ENCODE results near the gene ANKRD16.
A peak's percentile ranks its signal among the peaks of the same experiment; 100 is the strongest.
"Not testable (repeated sequence)": the region's sequence is repeated elsewhere in the genome, so short reads cannot be mapped to it uniquely, and the experiment has no call there.

Gene ANKRD16

DNA sequence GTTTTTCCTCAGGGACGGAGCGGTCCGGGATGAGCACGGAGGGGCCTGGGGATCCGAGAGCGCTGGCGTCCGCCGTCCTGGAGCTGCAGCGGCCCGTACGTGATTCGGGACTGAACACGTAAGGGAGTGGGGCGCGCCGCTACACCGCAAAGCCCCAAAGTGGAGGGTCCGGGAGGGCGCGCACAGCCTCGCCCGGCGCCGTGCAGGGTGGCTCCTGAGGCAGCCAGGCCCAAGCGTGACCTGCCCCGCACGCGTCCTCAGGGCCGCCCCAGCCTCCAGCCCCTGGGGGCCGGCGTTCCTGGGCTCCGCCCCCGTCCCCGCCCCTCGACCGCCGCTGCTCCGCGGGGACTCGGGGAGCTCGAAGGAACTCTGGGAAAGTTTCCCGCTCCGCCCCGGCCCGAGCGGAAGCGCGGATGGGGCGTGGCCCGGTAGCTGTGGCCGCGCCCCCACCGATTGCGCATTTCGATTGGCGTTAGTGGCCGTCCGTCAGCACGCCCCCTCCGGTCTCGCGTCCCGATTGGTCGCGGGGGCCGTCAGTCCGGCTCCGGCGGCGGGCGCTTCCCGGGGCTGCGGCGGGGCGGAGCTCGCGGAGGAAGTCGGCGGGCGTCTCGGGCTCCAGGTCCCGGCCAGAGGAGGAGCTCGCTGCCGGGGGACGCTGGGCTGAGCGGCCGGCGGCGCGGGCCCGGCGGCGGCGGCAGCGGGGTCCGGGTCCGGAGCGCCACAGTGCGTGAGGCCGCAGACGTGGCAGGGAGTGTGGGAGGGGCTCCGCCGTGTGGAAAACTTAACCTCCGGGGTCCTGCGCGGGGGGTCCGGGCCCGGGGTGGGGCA, at the start of gene ANKRD16, which contains the start of gene FBH1:
ANKRD16 (minus strand) TSS at position 270 of the 828 bp plus-strand sequence. CDS start 539 bp downstream, outside the sequence.
FBH1 (plus strand) TSS at position 620 of the 828 bp plus-strand sequence; CDS start at position 723, 103 bp downstream.
- peak; percentile 99 for DNase-seq (ENCODE audit: low read depth in 2 of 2)

DNA sequence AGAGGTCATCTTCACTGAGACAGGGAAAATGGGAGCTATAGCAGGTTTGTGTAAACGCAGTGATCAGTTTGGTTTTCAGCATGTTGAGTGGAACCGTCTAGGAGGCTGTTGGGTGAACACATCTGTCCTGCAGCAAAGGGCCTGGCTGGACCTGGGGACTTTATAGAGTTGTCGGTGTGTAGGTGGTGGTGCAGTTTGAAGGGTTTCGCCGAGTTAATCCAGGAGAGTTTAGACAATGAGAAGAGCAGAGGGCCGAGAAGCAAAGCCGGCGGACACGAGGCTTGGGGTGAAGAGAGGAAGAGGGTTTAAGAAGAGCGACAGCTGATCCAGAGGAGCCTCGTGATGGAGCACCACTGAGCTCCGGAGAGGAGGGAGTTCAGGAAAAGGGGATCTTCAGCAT, 48.6 kb upstream of the ANKRD16 start:
- DNase-seq (ENCODE audit: low read depth in 2 of 2) = no peak

DNA sequence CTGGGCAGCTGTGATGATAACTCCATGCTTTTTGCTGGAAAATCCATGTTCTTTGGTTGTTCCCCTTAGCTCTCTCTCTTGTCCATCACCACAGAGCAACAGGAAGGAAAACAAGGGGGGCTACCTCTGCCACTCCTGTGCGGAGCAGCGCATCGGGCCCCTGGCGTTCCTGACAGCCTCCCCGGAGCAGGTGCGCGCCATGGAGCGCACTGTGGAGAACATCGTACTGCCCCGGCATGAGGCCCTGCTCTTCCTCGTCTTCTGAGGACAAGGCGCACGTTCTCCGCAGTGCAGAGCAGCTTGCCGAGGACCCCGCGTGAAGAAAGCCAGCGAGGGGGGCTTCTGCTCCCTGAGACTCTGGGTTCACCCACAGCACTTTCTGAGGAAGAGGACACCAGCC, 47.3 kb upstream of the ANKRD16 start:
- DNase-seq (ENCODE audit: low read depth in 2 of 2) = no peak

DNA sequence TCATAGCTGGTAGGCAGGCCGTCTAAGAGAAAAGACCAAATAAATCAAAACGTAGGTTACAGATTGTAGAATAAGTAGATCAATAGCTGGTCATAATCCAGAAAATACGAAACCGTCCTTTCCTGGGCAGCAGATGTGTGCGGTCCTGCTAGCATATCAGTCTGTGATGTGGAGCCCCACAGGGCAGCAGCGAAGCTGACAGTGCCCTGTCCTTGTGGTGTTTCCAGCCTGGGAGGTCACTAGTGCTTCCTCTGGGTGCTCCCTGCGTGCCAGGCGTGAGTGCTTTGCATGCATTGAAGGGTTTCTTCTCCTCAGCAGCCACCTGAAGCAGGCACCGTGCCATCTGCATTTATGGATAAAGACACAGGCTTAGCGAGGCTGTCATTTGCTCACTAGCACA, 45.9 kb upstream of the ANKRD16 start:
- DNase-seq (ENCODE audit: low read depth in 2 of 2) = no peak

DNA sequence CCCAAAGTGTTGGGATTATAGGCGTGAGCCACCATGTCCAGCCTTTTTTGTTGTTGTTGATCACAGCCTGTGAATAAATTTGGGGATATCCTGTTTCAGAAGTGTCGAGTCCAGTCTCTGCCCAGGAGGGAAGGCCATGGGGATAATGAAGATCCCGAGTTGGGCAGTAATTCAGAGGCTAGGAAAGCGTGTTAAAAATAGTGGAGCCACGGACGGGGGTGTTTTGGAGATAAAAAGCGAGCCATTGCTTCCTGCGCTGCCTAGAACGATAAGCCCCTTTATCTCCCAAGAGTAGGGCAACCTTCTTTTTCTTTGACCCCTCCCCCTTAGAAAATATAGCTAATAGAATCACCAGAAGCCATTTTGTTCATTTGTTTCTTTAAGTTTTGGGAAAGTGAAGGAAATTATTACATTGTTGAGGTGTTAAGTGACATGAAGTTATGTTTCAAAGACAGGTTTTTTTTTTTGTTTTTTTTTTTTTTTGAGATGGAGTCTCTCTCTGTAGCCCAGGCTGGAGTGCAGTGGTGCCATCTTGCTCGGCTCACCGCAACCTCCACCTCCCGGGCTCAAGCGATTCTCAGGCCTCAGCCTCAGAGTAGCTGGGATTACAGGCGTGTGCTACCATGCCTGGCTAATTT, 44.3 kb upstream of the ANKRD16 start:
- DNase-seq (ENCODE audit: low read depth in 2 of 2) = no peak

DNA sequence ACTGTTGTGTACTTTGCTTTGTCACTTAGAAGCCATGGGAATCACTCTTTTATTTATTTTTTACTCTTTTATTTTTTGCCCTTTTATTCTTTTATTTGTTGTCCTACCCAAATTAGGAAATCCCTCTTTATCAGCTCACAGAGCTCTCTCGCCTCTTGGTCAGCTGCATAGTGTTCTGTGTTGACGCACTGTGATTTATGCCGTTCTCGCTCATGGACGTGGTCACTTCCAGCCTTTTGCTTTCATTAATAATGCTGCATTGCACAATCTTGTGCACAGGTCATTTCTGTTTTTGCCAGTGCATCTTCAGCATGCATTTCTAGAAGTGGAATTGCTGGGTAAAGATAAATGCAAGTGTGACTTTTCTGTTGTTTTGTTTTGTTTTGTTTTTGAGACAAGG, 42.7 kb upstream of the ANKRD16 start:
- DNase-seq (ENCODE audit: low read depth in 2 of 2) = no peak

DNA sequence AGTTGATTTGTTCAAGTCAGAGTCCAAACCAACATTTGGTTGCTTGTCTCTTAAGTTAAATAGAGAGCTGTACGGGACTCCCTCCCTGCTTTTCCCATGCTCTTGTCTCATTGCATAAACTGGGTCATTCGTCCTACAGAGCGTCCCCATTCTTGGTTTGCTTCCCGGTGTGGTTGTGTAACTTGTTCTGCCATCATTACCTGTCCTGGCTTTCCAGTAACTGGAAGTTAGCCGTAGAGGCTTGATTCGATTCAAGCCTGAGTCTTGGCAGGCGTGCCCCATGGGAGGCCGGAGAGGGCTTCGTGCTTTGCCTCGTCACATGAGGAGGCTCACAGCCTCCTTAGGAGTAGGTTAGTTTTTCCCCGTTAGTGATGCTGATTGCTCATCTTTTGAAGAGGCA, 40.6 kb upstream of the ANKRD16 start:
- DNase-seq (ENCODE audit: low read depth in 2 of 2) = no peak

DNA sequence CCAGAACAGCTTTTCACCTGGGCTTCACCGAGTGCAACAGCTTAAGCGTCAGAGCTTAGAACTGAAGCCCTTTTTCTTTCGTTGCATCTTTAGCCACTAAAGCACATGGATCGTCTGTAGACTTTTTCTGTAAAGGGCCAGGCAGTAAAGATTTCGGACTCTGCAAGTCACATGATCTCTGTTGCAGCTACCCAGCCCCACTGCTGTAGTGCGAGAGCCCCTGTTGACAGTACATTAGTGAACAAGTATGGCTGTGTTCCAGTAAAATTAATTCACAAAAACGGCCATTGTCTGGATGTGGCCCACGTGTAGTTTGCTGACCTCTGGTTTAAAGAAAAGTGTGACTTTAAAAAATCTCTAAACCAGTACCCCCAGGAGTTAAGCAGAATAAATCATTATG, 39.7 kb upstream of the ANKRD16 start:
- no peak for DNase-seq (ENCODE audit: low read depth in 2 of 2)

DNA sequence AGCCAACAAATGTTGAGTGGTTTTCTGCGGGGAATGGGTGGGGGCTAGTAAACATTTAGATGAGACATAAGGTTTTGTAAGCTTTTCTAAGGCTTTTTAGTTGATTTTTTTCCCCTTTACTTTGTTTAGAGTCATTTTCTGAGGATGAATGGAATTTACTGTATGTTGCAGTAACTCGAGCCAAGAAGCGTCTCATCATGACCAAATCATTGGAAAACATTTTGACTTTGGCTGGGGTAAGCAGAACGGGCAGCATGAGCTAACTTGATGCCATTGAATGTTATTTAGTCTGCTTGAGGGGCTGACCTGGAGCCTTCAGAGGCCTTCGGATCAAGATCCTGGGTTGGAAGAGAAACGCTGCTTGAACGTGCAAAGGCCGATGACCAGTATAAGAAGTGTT, 37.6 kb upstream of the ANKRD16 start:
- DNase-seq (ENCODE audit: low read depth in 2 of 2) = no peak

DNA sequence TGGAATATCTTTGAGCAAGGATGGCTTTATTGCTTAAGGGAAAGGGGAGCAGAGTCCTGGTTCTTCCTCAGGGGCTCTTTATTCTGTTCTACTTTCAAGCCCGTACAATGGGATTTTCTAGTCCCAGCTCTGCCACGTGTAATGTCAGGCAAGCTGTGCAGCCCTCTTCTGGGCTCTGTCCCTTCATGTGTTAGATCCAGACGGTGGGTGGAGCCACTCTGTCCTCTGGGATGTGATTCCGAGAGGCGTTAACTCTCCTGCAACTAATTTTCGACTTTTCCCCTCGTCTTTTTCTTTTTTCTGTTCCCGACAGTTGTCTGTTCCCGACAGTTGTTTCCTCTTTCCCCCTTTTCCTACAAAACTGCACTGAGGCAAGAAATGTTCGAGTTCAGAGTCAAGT, 35.2 kb upstream of the ANKRD16 start:
- DNase-seq (ENCODE audit: low read depth in 2 of 2) = no peak

DNA sequence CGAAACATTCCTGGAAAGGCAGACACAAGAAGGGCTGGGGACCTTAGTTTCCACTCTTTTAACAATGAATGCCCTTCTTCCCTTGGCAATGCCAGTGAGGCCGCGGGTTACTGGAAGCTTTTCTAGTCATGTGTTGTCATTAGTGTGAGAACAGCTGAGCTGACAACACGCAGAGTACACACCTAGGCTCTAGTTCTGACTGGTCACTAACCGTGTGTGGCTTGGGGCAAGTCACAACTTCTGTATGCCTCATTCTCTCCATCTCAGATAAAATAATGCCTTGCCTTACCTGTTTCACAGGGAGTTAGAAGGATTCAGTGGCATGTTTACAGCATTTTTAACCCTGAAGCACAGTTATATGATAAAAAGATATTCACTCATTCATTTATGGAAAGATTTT, 32.1 kb upstream of the ANKRD16 start:
- no peak for DNase-seq (ENCODE audit: low read depth in 2 of 2)

DNA sequence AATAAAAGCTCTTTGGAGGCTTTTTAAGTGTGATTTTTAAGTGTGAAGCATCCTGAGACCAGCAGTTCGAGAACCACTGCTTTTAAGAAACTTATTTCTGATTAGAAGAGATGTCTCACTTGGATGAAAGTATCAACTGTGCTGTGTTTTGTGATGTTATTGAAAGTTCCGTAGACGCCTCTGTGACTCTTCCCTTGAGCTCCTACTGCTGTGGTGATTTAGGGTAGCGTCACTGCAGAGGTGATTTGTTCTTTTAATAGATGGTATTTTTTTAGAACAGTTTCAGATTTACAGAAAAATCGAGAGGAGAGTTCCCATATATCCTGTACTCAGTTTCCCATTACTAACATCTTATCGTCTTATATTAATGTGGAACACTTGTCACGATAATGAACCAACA, 29.9 kb upstream of the ANKRD16 start:
- no peak for DNase-seq (ENCODE audit: low read depth in 2 of 2)

DNA sequence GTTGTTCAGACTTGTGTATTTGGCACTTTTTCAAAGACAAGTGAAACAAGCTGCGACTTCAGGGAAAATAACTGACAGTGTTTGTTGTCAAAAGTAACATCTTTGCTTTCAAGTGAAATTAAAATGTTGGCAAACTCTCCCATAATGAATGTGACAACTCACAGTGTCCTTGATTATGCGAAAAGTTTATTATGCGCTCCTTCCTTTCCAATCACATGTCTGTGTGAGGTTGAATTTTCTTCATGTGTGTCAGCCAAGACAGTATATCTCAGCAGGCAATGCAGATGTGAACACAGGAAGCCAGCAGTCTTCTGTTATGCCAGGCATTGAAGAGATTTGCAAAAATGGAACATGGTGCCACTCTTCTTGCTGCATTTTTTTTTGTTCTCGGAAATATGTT, 29.1 kb upstream of the ANKRD16 start:
- DNase-seq (ENCODE audit: low read depth in 2 of 2) = no peak

DNA sequence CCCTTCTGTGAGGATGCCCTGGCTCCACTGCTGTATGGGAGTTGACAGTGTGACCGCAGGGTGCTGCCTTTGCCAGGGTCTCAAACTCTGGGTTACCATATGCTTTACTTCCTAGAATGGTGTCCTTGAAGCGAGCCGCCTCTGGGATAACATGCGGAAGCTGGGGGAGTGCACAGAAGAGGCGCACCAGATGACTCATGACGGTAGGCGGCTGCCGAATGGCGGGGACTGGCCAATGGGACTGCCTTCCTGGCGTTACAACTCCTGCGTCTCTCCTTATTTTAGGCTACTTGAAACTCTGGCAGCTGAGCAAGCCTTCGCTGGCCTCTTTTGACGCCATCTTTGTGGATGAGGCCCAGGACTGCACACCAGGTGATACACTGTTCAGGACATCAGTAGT, 27.6 kb upstream of the ANKRD16 start:
- DNase-seq (ENCODE audit: low read depth in 2 of 2) = no peak

DNA sequence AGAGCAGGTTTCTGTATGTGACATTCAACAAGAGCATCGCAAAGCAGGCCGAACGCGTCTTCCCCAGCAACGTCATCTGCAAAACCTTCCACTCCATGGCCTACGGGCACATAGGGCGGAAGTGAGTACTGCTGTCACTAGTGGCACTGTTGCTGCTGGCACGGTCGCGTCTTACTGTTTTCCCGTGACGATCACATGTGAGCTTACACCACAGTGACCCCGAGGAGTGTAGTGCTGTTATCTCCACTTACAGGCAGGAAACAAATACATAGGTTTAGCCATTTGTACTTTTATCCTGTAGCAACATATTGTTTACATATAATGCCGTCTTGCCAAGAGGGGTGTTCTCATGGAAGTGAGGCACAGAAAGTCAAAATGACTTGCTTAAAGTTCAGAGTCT, 25.8 kb upstream of the ANKRD16 start:
- no peak for DNase-seq (ENCODE audit: low read depth in 2 of 2)

DNA sequence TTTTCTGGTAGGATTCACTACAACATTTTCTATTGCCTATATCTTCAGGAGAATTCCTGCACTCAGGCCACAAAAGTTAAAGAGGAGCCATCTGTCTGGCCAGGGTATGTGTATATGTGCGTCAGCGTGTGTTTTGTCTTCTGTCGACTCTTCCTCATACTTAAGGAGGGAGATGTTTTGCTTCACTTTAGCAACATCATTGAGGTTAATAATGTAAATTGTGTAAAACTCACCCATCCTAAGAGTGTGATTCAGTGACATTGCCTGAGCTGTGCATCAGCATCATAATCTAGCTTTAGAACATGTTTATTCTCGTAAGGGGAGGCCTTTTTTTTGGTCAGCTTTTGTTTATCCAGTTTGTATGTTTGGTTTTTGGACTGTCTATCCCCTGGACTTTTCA, 24.0 kb upstream of the ANKRD16 start:
- DNase-seq (ENCODE audit: low read depth in 2 of 2) = no peak

DNA sequence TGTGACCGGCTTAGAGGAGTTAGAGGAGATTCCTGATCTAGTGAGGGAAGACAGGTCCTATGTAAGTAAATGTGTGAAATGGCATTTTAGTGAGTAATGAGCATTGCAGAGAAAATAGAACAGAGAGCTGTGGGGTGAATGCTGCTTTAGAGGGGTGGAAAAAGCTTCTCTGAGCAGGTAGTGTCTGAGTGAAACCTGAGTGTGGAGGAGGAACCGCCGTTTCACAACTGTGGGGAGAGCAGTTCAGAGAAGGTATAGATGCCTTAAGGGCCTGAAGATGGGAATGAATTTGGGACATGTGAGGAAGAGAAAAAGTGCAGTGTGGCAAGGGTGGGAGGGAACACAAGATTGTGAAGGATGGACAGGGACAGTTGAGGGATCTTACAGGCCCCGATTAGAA, 22.0 kb upstream of the ANKRD16 start:
- no peak for DNase-seq (ENCODE audit: low read depth in 2 of 2)

DNA sequence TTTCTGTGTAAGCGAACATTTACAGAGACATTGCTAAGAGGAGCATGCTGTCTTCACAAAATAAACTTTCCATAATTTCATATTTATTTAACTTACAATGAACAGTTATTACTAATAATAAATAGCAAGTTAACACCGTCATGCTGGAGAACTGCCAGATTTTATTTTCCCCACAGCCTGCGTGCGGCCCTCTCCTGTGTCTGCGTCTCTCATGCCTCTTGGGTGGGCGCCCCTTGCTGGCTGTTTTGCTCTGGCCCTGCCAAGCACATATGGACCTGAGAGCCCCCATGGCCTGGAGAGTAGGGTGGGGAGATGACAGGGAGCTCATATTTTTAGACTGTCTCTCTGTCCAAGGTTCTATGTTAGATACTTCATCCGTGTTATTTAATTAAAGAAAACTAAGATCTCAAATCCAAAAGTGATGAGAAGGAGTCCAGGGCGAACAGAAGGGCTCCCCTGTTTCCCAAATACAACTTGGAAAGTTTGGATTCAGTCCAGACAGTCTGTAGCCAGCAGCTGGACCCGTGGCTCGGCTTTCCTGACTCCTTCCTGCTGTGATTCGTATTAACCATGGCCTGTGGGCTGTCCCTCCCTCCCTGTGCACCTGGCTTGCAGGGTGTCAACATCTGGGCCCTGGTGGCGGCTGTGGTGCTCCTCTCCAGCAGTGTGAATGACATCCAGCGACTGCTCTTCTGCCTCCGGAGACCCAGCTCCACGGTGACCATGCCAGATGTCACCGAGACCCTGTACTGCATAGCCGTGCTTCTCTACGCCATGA, 20.8 kb upstream of the ANKRD16 start:
- DNase-seq (ENCODE audit: low read depth in 2 of 2) = no peak

DNA sequence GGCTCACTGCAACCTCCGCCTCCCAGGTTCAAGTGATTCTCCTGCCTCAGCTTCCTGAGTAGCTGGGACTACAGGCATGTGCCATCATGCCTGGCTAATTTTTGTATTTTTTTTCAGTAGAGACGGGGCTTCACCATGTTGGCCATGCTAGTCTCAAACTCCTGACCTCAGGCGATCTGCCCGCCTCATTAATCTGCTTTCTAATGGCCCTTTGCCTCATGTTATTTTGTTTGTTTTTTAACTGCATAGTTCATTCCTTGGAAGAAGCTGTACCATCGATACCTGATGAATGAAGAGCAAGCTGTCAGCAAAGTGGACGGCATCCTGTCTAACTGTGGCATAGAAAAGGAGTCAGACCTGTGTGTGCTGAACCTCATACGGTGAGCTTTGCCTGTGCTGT, 19.0 kb upstream of the ANKRD16 start:
- not testable (repeated sequence) for DNase-seq (ENCODE audit: low read depth in 2 of 2)

DNA sequence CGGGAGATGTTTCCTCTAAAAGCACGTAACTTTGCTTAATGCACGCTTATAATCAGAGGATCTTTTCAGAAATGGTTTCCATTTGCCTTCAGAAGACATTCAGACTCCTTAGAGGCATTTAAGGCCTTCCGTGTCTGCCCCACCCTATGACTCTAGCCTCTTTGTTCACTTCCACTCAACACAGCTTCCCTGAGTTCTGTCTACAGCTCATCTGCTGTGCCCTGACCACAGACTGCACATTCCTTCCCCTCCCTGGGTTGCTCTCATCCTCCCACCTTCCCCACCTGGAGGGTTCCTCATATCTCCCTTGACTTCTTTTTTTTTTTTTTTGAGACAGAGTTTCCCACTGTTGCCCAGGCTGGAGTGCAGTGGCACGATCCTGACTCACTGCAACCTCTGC, 17.0 kb upstream of the ANKRD16 start:
- DNase-seq (ENCODE audit: low read depth in 2 of 2) = no peak

DNA sequence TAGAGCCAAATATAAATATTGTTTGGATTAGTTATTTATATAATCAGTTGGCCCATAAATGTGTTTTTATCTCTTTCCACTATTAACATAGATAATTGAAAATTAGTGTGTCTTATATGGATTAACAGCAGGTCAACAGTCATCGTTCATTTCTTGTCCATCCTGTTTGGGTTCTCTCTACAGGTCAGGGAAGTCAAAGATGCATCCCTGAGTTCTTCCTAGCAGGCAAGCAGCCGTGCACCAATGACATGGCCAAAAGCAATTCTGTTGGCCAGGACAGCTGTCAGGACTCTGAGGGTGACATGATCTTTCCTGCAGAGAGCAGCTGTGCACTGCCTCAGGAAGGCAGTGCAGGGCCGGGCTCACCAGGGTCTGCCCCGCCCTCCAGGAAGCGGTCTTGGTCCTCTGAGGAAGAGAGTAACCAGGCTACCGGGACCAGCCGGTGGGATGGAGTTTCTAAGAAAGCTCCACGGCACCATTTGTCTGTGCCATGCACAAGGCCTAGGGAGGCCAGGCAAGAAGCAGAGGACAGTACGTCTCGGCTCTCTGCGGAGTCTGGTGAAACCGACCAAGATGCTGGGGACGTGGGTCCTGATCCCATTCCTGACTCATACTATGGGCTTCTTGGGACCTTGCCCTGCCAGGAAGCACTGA, 16.3 kb upstream of the ANKRD16 start:
- no peak for DNase-seq (ENCODE audit: low read depth in 2 of 2)

DNA sequence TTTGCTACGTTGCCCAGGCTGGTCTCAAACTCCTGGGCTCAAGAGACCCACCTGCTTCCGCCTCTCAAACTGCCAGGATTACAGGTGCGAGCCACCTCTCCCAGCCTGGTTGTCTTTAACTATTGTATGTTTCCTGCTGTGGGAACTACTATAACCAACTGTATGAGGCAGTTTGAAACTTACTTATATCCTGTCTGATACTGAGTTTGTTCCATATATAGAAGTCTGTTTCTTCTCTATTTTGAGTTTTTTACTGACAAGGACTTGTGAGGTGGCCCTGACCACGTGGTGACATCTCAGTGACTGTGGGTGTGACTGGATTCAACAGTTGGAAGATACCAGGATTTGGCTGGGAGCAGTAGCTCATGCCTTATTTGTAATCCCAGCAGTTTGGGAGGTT, 14.5 kb upstream of the ANKRD16 start:
- DNase-seq (ENCODE audit: low read depth in 2 of 2) = no peak
